ENCODE measurements around the gene MED28.
"Not testable (repeated sequence)": the region's sequence is repeated elsewhere in the genome, so short reads cannot be mapped to it uniquely, and the experiment has no call there.

MED28 gene

DNA sequence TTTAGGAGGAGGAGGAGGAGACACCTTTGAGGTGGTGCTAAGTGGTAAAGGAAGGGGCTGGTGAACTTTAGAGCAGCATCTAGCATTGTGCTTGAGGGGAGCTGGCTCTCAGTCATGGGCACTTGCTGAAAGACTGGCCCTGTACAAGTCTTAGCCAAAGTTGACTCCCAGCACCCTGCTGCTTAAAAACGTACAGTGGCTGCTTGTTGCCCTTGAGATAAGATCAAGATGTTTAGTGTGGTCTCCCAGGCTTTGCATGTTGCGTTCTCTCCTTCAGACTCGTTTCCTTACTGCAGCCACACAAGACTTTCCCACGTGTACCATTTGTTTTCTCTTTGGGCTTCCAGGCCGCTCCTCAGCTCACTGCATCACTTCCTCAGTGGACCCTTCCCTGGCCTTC lies 1.8 kb downstream of the MED28 start:
- DNase-seq (ENCODE audit: low spot score) = no peak

DNA sequence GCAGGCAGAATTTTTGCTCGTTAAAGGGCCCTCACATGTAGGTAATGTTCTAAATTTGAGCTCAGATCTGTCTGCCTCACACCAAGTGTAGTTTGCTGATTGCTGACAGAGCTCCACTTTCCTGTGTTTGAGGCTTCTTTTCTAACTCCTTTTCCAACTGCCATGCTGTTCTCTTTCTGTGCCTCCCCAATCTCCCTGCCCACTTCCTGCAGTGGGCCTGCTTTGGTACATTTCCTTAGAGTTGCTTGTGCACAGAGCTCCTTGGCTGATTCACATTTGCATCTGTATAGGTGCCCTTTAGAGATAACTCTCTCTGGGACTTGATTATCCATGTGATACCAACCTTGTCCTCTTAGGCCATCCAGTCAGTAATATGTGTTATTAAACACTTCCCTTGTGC lies 4.5 kb downstream of the MED28 start:
- DNase-seq (ENCODE audit: low spot score) = no peak

DNA sequence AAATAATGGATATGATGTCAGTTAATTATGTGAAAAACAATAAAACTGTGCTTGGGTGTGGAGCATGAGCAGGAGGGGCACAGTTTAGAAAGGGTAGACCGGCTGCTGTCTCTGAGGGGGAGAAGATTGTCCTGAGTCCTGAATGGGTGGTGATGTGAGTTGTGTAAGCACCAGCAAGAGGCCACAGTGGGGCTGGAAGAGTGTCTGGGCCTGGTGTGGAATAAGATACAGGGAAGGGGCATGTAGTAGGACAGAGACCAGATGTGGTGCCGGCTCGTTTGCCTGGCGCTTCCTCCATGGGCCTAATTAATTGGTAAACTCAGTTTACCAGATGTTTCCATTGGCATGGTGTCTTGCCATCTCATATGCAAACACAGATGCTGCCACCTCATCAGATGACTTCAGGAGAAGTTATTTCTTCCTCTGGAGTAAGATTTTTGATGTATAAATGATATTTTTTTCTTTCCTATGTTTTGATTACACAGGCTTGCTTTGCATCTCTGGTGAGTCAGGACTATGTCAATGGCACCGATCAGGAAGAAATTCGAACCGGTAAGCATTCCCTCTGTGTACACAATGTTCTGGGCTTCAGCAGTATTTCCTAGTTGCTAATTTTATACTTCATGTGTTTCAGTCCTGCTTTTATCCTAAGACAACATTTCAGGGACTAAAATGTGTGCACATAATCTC lies 5.1 kb downstream of the MED28 start:
- no peak for DNase-seq (ENCODE audit: low spot score)

DNA sequence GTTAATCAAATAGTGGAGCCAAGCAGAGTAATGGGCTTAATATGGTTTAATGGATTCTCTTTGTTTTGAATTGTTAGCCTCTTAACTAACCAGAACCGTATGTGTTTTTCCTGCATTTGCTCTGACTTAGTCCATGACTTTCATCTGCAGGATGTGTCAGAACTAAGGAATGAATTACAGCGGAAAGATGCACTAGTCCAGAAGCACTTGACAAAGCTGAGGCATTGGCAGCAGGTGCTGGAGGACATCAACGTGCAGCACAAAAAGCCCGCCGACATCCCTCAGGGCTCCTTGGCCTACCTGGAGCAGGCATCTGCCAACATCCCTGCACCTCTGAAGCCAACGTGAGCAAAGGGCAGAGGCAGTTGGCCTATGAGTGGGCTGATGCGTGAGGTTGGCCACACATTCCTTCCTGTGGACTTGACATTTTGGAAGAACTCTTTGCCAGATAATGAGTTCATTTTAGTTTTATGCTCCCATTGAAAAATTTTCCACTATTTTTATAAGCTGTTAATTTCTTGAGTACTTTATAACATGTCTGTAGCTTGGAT lies 9.1 kb downstream of the MED28 start:
- DNase-seq (ENCODE audit: low spot score) = no peak

GRCh38 chr4:17624821-17625220 lies 10.4 kb downstream of the MED28 start:
- no peak for DNase-seq (ENCODE audit: low spot score)

DNA sequence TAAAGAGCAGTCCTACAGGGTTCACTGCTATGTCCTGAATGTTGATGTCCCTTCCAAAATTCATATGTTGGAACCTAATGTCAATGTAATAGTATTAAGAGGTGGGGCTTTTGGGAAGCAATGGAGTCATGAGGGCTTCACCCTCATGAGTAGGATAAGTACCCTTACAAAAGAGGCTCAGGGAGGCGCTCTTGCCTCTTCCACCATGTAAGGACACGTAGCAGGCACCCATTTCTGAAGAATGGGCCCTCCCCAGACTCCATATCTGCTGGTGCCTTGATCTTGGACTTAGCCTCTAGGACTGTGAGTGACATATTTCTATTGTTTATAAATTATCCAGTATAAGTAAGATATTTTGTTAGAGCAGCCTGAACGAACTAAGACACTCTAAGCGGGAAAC lies 15.8 kb downstream of the MED28 start:
- DNase-seq (ENCODE audit: low spot score) = no peak

GRCh38 chr4:17633600-17633999 lies 19.2 kb downstream of the MED28 start:
- DNase-seq (ENCODE audit: low spot score) = no peak

DNA sequence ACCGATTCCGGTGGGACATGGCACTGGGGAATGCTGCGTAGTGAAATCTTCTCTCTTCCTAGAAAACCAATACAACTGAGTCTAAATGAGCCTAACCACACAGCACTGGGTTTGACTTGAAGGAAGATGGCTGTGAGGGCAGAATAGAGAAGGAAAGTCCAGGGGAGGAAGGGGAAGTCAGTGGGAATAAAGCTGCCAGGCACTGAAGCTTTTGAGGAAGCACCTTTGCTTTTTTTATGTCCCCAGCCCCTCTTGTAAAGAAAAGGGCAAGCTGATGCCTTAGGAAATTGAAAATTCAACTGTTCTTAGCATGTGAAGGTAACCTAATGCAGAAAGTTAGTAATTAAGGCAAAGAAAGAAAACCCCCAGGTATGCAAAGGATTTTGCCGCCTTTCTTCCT lies 20.6 kb downstream of the MED28 start:
- no peak for DNase-seq (ENCODE audit: low spot score)

DNA sequence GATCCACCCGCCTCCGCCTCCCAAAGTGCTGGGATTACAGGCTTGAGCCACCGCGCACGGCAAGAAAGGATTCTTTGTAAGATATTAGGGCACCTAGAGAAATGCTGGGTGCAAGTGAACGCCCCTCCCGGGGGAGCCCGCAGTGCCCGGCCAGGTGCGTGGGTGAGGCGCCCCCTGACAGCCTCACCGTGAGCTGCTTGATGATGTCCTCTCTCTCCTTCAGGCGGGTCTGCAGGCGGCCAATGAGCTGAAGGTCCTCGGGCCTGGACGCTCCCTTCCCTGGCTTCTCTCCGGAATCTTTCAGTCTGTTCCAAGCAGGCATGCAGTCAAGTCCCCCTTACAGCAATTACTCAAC lies 21.9 kb downstream of the MED28 start:
- no peak for DNase-seq (ENCODE audit: low spot score)

GRCh38 chr4:17636696-17637622 lies 22.5 kb downstream of the MED28 start:
- peak; percentile 72 for DNase-seq (ENCODE audit: low spot score)

GRCh38 chr4:17639136-17639535 lies 24.7 kb downstream of the MED28 start:
- no peak for DNase-seq (ENCODE audit: low spot score)

DNA sequence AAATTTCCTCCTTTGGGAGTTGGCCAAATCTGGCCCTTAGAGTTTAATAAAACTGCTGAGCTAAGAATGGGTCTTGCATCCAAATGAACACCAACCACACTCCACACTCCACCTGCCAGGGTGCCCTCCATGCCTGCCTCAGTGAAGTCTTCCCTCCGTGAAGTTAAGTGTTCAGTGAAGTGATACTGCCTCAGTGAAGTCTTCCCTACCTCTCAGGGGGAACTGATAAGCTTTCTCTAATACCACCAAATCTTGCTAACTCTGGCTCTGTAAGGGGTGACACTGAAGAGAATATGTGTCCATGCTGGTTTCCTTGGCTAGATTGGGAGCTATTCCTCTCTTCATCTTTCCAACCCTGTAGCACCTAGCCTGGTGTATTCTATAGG lies 27.9 kb downstream of the MED28 start:
- DNase-seq (ENCODE audit: low spot score) = no peak

DNA sequence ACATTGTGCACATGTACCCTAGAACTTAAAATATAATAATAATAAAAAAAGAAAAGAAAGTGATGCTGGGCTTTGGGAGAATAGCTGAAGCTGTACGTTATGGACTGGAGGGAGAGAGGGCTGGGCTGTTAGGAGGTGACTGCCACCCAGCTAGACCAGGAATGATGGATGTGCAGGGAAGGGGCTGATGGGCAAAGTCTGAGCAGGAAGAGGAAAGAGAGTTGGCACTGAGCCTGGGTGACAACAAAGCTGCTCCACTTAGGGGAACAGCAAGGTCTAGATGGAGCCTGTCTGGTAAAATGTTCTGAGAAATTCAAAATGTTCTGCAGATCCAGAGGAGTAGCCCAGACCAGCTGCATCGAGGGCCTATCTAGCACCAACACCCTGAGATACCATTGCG lies 32.3 kb downstream of the MED28 start:
- no peak for DNase-seq (ENCODE audit: low spot score)

DNA sequence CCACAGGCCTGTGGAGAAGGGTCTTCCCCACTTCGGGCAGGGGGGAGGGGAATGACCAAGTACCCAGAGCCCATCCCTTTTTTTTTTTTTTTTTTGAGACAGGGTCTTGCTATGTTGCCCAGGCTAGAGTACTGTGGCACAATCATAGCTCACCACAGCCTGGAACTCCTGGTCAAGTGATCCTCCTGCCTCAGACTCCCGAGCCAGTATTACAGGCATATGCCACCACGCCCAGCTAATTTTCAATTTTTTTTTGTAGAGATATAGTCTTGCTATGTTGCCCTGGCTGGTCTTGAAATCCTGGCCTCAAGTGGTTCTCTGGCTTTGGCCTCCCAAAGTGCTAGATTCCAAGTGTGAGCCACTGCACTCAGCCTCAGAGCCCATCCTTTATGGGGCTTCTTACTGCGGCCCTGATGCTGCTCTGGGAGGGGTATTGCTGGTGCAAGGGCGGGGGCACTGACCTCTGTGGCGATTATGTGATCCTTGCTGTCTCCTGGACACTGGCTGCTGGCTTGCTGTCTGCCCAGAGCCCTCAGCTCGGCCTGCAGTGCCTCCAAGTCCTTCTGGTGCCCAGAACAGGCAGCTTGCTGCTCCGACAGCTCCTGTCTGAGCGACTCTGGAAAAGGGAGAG lies 32.9 kb downstream of the MED28 start:
- DNase-seq (ENCODE audit: low spot score) = no peak

- no peak for DNase-seq (ENCODE audit: low spot score)
Observed at GRCh38 chr4:17647927-17648326, 33.5 kb downstream of the MED28 start.

GRCh38 chr4:17650406-17650805 lies 36.0 kb downstream of the MED28 start:
- DNase-seq (ENCODE audit: low spot score) = no peak

GRCh38 chr4:17654701-17655100 lies 40.3 kb downstream of the MED28 start:
- DNase-seq (ENCODE audit: low spot score) = no peak

DNA sequence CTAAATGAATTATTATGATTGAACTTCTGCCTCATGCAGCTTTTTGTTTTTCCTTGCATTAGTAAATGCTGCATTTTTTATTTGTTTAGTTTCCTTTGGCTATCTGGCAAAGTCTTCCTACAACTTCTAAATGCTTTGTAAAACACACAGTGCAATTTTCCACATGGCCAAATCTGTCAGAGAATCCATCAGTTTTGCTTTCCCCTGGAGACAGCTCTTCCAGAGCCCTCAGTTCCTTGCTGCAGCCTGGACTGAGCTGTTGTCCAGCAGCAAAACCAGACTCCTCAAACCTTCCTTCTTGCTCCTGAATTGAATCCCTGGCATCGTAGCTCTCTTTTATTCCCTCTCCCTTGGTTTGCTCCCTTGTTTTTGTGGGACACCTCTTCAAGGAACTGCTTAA lies 42.6 kb downstream of the MED28 start:
- DNase-seq (ENCODE audit: low spot score) = no peak

DNA sequence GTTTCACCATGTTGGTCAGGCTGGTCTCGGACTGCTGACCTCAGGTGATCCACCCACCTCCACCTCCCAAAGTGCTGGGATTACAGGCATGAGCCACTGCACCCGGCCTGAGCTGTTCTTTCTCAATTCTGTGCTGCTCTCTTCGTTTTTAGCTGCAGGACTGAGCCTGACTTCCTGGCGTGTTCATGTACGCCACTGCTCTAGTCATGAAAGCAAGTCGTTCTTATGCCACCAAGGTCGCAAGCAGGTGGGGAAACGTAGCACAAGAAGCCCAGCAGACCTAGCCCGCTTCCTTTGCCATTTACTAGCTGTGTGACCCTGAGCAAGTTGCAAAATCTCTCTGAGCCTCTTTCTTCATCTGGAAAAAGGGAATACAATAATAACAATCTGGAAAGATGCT lies 43.4 kb downstream of the MED28 start:
- DNase-seq (ENCODE audit: low spot score) = no peak

GRCh38 chr4:17659196-17659595 lies 44.8 kb downstream of the MED28 start:
- DNase-seq (ENCODE audit: low spot score) = not testable (repeated sequence)

GRCh38 chr4:17662694-17663093 lies 48.3 kb downstream of the MED28 start:
- no peak for DNase-seq (ENCODE audit: low spot score)

DNA sequence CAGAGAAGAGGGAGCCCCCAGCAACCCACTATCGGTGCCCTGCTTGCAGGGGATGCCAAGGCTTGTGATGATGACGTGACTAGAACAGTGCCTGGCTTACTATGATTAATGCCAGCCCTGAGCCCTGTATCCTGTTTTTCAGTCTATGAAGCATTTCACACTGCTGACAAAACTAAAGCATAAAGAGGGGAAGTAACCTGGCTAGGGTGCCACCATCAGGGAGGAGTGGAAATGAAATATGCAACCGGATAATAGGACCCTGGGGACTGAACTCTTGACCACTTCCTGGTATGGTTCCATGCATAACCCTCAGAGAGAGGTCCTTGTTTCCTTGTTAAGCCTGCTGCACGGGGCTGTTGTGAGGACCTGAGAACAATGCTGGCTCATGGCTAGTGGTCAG lies 50.3 kb downstream of the MED28 start:
- DNase-seq (ENCODE audit: low spot score) = no peak

Data from SK-N-DZ (cell line).